Amniotic epithelial cell (primary cell): ENCODE data around the gene RDH11.
"Not testable (repeated sequence)": the region's sequence is repeated elsewhere in the genome, so short reads cannot be mapped to it uniquely, and the experiment has no call there.

Experiments
- DNase-seq: peaks from one replicate; pipeline ENCODE4 v3.0.0-alpha.2; 2010; ENCODE audit warnings: low read depth

The RDH11 gene

GRCh38 chr14:67704484-67705089 lies 9.0 kb upstream of the RDH11 start:
- DNase-seq, result peak; percentile 57

DNA sequence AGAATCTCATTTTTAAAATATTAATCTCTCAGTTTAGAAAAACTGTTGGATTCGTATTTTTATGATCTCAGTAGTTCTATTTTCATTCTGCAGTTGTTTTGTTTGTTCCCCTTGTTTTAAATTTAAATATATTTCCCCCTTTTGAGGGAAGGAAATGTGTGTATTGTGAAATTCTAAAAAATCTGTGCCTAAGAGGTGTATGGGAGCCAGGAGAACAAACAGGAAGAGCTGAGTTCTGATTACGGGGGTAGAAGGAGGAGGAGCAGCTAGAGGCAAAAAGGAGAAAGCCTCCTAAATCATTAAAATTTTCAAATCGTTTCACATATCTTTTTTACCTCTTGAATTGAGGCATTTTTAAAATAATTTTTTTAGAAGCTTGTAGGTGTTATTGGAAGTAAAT lies 8.4 kb upstream of the RDH11 start:
- no peak for DNase-seq

GRCh38 chr14:67701492-67701891 lies 5.9 kb upstream of the RDH11 start, which contains the start of gene RDH12:
Gene RDH12, plus strand, starts transcription at chr14:67701886. Its CDS starts 20,757 bp downstream, at chr14:67722643.
- DNase-seq, result not testable (repeated sequence)

DNA sequence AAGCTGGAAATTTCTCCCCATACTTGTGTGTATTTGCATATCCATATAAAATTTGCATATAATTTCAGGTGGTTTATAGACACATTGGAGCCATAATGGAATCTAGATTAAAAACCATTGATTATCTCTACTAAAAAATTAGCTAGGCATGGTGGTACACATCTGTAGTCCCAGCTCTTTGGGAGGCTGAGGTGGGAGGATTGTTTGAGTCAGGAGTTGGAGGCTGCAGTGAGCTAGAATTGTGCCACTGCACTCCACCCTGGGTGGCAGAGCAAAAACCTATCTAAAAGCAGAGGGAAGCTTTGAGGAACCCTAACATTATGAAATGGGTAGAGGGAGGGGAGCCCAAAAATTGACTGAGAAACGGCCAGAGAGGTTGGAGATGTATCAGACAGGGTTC lies 2.6 kb upstream of the RDH11 start:
- DNase-seq, result no peak

DNA sequence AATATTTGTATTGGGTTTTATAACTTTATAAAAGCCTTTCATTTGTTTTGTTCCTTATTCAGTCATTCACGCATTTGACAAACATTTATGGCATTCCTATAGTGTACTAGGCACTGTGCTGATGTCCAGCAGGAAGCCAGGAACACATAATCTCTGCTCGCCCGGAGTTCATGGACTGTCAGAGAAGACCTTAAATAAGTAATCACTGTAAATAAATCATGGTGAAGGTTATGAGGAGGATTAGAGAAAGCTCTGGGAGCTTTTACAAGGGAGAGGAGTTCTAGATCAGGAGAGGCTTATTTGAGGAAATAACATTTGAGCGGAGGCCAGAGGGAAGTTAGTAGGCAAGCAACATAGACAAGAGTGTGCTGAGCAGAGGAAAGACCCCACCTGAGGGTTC lies 1.4 kb upstream of the RDH11 start:
- peak; percentile 86 for DNase-seq

DNA sequence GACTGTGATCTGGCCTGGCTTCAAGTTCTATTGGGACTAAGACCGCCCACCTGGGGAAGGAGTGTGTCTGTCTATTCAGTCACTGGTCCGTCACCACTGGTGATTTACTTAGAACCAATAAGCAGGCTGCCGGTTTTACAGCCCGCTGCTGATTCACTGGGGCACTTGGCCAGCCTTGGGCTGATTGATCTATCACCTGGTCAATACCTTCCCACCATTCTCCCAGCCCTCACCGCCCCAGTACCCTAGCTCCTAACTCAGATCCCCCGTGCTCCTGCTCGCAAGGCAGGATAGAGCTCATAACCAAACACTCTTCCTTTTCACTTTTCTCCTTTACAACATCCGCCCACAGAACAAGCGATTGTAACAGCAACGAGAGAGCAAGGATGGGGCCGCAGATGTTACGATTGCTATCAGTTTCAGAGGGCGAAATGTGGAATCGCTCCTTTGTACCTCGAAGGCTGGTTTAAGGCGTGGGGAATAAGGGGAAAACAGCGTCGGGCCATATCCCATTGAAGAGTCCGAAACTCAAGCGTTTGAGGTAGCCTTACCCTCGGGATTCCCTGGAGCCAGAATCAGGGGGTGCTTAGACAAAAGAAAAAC lies 672 bp downstream of the RDH11 start:
- DNase-seq, result peak; percentile 89

DNA sequence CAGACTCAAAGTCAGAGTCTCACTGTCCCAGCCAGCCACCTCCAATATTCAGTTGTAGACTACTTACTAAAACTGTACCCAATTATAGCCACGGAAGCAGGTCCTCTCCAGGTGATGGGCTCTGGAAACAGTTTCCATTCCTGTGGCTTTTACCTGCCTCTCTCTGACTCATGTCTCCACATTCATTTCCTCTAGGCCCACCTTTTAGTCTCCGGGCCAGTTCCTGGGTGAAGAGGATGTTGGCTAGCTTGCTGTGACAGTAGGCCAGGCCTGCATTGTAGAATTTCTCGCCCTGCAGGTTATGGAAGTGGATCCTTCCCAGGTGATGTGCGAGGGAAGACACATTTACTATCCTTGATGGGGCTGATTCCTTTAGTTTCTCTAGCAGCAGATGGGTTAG lies 5.6 kb downstream of the RDH11 start:
- DNase-seq, result no peak

- peak; percentile 42 for DNase-seq
Observed at GRCh38 chr14:67683842-67684241, 11.7 kb downstream of the RDH11 start.

DNA sequence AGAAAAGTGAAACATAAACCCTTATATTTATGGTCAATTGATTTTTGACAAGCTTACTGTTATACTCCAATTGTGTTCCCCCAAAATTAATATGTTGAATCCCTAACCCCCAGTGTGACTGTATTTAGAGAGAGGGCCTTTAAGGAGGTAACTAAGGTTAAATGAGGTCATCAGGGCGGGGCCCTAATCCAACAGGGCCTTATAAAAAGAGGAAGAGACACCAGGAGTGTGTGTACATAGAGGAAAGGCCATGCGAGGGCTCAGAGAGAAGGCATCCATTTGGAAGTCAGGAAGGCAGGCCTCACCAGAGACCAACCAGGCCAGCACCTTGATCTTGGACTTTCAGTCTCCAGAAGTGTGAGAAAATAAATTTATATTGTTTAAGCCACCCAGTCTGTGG lies 14.6 kb downstream of the RDH11 start:
- no peak for DNase-seq

GRCh38 chr14:67680121-67680602 lies 15.4 kb downstream of the RDH11 start:
- DNase-seq, result peak; percentile 100

GRCh38 chr14:67679006-67679405 lies 16.6 kb downstream of the RDH11 start:
- no peak for DNase-seq

GRCh38 chr14:67675219-67675582 lies 20.4 kb downstream of the RDH11 start:
- no peak for DNase-seq

- peak; percentile 59 for DNase-seq
Observed at GRCh38 chr14:67674480-67675218, 20.9 kb downstream of the RDH11 start, which contains the start of gene VTI1B. Gene VTI1B, minus strand, starts transcription at chr14:67674632. Its CDS starts 143 bp downstream, at chr14:67674489.

DNA sequence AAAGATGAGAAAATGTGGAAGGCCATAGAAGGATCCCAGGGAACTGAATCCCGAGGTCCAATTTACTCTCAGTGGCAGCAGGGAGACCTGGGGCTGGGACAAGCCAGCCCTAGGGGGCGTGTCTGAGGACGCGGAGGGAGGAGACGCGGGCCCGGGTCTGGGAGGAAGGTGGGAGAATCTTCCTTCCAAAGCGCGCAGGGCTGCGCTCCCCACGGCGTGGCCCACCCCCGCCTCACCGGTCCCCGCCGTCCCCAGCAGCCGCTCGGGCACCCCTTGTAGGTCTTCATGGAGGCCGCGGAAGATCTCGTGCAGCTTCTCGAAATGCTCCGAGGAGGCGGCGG lies 21.5 kb downstream of the RDH11 start:
- no peak for DNase-seq

- DNase-seq, result peak; percentile 47
Observed at GRCh38 chr14:67673451-67673850, 22.1 kb downstream of the RDH11 start.

DNA sequence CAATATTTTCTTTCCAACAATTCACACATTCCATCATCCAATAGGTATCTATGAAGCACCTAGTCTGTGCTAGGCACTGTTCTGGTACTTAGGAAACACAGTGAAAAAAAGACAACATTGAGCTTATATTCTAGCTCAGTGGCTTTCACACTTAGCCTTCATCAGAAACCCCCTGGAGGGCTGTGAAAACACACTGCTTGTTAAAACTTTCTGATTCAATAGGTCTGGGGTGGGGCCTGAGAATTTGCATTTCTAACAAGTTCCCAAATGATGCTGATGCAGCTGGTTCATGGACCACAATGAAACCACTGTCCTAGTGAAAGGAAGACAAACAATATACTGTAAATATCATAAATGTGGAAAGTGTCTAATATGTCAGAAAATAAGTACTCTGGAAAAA lies 27.0 kb downstream of the RDH11 start:
- DNase-seq, result no peak

- peak; percentile 63 for DNase-seq
Observed at GRCh38 chr14:67666750-67667449, 28.7 kb downstream of the RDH11 start.

GRCh38 chr14:67665868-67666267 lies 29.7 kb downstream of the RDH11 start:
- DNase-seq, result peak; percentile 63

- DNase-seq, result no peak
Observed at GRCh38 chr14:67663633-67664032, 31.9 kb downstream of the RDH11 start.

GRCh38 chr14:67653651-67654280 lies 41.8 kb downstream of the RDH11 start:
- DNase-seq, result no peak

DNA sequence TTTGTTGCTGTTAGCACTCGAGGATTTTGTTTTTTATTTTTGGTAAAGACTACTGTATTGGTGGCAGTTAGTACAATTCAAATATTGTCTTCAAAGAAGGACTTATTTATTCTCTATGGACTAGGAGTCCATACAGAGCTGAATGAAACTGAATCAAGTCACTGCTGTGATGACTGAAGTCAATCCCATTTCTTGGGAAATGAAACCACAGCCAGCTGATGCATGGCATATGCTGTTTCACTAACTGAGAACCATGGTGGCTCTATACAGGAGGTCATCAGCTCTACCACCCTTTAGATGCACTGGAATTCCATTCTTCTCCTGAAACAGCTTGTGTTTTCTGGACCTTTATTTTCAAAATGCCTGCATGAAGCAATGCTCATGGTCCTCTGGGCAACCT lies 43.4 kb downstream of the RDH11 start:
- DNase-seq, result no peak

- DNase-seq, result peak; percentile 84
Observed at GRCh38 chr14:67650694-67651093, 44.9 kb downstream of the RDH11 start.
